ENCODE data around the gene CENPE.

The CENPE gene

DNA sequence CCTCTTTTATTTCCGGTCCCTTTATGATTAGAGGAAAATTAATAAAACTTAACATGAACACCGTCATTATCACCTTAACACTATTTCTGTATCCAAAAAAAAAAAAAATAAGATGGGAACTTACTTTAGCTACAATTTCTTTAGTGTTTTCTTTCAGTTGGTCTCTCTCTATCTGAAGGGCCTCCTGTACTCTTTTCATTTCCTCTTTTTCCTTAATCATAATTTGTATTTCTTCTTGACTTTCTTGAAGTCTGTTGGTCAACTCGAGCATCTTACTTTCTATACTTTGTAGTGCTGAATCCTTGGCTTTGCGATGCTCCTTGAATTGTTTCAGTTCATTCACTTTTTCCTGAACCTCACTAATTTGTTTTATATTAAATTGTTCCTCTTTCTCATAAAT, 53.2 kb downstream of the CENPE start:
- H3K79me1 ChIP-seq (ENCODE audit: low read depth, low read length), result no peaks in the 10 kb centered on the region
- no peak overlapping the region for H3K18ac ChIP-seq (ENCODE audit: low read length)
- peaks cover 10 to 98% of the 10 kb centered on the region in 2 donors for H3K36me3 ChIP-seq (replicated peaks in 1 of 2; ENCODE audit: control insufficient read depth in 2 of 2, insufficient read depth in 2 of 2, low read length in 2 of 2)
- no peak overlapping the region for H4K8ac ChIP-seq (ENCODE audit: low read depth, low read length)
- no peak for DNase-seq (ENCODE audit: low spot score)
- no peak overlapping the region for H3K27ac ChIP-seq (replicated peaks; ENCODE audit: low read length)
- no peaks in the 10 kb centered on the region for H3K27me3 ChIP-seq (ENCODE audit: control insufficient read depth in 3 of 3, insufficient read depth in 3 of 3, low read depth in 1 of 3, low read length in 3 of 3)
- no peak overlapping the region for H2BK120ac ChIP-seq (ENCODE audit: low read depth, low read length)
- no peak overlapping the region for H2BK15ac ChIP-seq (ENCODE audit: low read length)
- H3K4me3 ChIP-seq (ENCODE audit: low read length in 2 of 2), result no peak overlapping the region
- H3K4me1 ChIP-seq (ENCODE audit: control insufficient read depth in 2 of 2, insufficient read depth in 1 of 2, low read depth in 1 of 2, low read length in 2 of 2), result no peaks in the 10 kb centered on the region
- H3K4me2 ChIP-seq (ENCODE audit: insufficient read depth, low read length, poor library complexity, severe bottlenecking), result no peak overlapping the region
- H3K9ac ChIP-seq (ENCODE audit: low read depth, low read length, poor library complexity), result no peak overlapping the region
- no peak overlapping the region for H2AFZ ChIP-seq (ENCODE audit: low read length)
- H4K91ac ChIP-seq (ENCODE audit: low read depth, low read length, poor library complexity), result no peak overlapping the region
- no peak overlapping the region for H2BK5ac ChIP-seq (ENCODE audit: low read length)
- H2AK5ac ChIP-seq (ENCODE audit: low read depth, low read length), result no peak overlapping the region
- no peak overlapping the region for H3K14ac ChIP-seq (ENCODE audit: low read length)
- no peak overlapping the region for H3K4ac ChIP-seq (ENCODE audit: low read length)
- no CpG with 5 or more reads among the region's 4 CpGs for WGBS, 2 donors (ENCODE audit: extremely low coverage in 2 of 2, insufficient read length in 2 of 2, insufficient replicate concordance in 1 of 2)
- no peak overlapping the region for H2BK12ac ChIP-seq (ENCODE audit: low read length)
- H3K23ac ChIP-seq (ENCODE audit: low read depth, low read length, poor library complexity), result no peak overlapping the region
- no peaks in the 10 kb centered on the region for H3K9me3 ChIP-seq (replicated peaks in 1 of 2; ENCODE audit: control insufficient read depth in 2 of 2, insufficient read depth in 1 of 2, low read depth in 1 of 2, low read length in 2 of 2)

GRCh38 chr4:103137446-103137827, 60.7 kb downstream of the CENPE start:
- no peak overlapping the region for H3K18ac ChIP-seq (ENCODE audit: low read length)
- no peaks in the 10 kb centered on the region for H3K27me3 ChIP-seq (ENCODE audit: control insufficient read depth in 3 of 3, insufficient read depth in 3 of 3, low read depth in 1 of 3, low read length in 3 of 3)
- no peak for DNase-seq (ENCODE audit: low spot score)
- H3K4me3 ChIP-seq (ENCODE audit: low read length in 2 of 2), result no peak overlapping the region
- H3K36me3 ChIP-seq (replicated peaks in 1 of 2; ENCODE audit: control insufficient read depth in 2 of 2, insufficient read depth in 2 of 2, low read length in 2 of 2), result peaks cover 17 to 98% of the 10 kb centered on the region in 2 donors
- H4K91ac ChIP-seq (ENCODE audit: low read depth, low read length, poor library complexity), result no peak overlapping the region
- H4K8ac ChIP-seq (ENCODE audit: low read depth, low read length), result no peak overlapping the region
- H3K27ac ChIP-seq (replicated peaks; ENCODE audit: low read length), result no peak overlapping the region
- no peak overlapping the region for H2AK5ac ChIP-seq (ENCODE audit: low read depth, low read length)
- no peak overlapping the region for H3K14ac ChIP-seq (ENCODE audit: low read length)
- H2BK12ac ChIP-seq (ENCODE audit: low read length), result no peak overlapping the region
- H3K9me3 ChIP-seq (replicated peaks in 1 of 2; ENCODE audit: control insufficient read depth in 2 of 2, insufficient read depth in 1 of 2, low read depth in 1 of 2, low read length in 2 of 2), result no peaks in the 10 kb centered on the region
- no CpG with 5 or more reads among the region's 1 CpG for WGBS, 2 donors (ENCODE audit: extremely low coverage in 2 of 2, insufficient read length in 2 of 2, insufficient replicate concordance in 1 of 2)
- no peaks in the 10 kb centered on the region for H3K79me1 ChIP-seq (ENCODE audit: low read depth, low read length)
- no peak overlapping the region for H3K4me2 ChIP-seq (ENCODE audit: insufficient read depth, low read length, poor library complexity, severe bottlenecking)
- H2AFZ ChIP-seq (ENCODE audit: low read length), result no peak overlapping the region
- H2BK120ac ChIP-seq (ENCODE audit: low read depth, low read length), result no peak overlapping the region
- H3K4me1 ChIP-seq (ENCODE audit: control insufficient read depth in 2 of 2, insufficient read depth in 1 of 2, low read depth in 1 of 2, low read length in 2 of 2), result no peaks in the 10 kb centered on the region
- no peak overlapping the region for H3K9ac ChIP-seq (ENCODE audit: low read depth, low read length, poor library complexity)
- no peak overlapping the region for H2BK5ac ChIP-seq (ENCODE audit: low read length)
- H3K23ac ChIP-seq (ENCODE audit: low read depth, low read length, poor library complexity), result no peak overlapping the region
- H2BK15ac ChIP-seq (ENCODE audit: low read length), result no peak overlapping the region
- H3K4ac ChIP-seq (ENCODE audit: low read length), result no peak overlapping the region

GRCh38 chr4:103136671-103137445, 61.3 kb downstream of the CENPE start:
- no peaks in the 10 kb centered on the region for H3K79me1 ChIP-seq (ENCODE audit: low read depth, low read length)
- no peak overlapping the region for H3K27ac ChIP-seq (replicated peaks; ENCODE audit: low read length)
- peaks cover 16 to 98% of the 10 kb centered on the region in 2 donors for H3K36me3 ChIP-seq (replicated peaks in 1 of 2; ENCODE audit: control insufficient read depth in 2 of 2, insufficient read depth in 2 of 2, low read length in 2 of 2)
- H3K14ac ChIP-seq (ENCODE audit: low read length), result no peak overlapping the region
- H3K4me2 ChIP-seq (ENCODE audit: insufficient read depth, low read length, poor library complexity, severe bottlenecking), result no peak overlapping the region
- no CpG with 5 or more reads among the region's 1 CpG for WGBS, 2 donors (ENCODE audit: extremely low coverage in 2 of 2, insufficient read length in 2 of 2, insufficient replicate concordance in 1 of 2)
- no peak overlapping the region for H2BK5ac ChIP-seq (ENCODE audit: low read length)
- H2BK15ac ChIP-seq (ENCODE audit: low read length), result no peak overlapping the region
- no peak overlapping the region for H3K4ac ChIP-seq (ENCODE audit: low read length)
- H3K4me1 ChIP-seq (ENCODE audit: control insufficient read depth in 2 of 2, insufficient read depth in 1 of 2, low read depth in 1 of 2, low read length in 2 of 2), result no peaks in the 10 kb centered on the region
- no peak overlapping the region for H2AFZ ChIP-seq (ENCODE audit: low read length)
- H3K23ac ChIP-seq (ENCODE audit: low read depth, low read length, poor library complexity), result no peak overlapping the region
- H3K4me3 ChIP-seq (ENCODE audit: low read length in 2 of 2), result no peak overlapping the region
- no peak overlapping the region for H3K9ac ChIP-seq (ENCODE audit: low read depth, low read length, poor library complexity)
- H4K8ac ChIP-seq (ENCODE audit: low read depth, low read length), result no peak overlapping the region
- no peak overlapping the region for H2BK120ac ChIP-seq (ENCODE audit: low read depth, low read length)
- peaks cover 0 to 2% of the 10 kb centered on the region in 2 donors for H3K9me3 ChIP-seq (replicated peaks in 1 of 2; ENCODE audit: control insufficient read depth in 2 of 2, insufficient read depth in 1 of 2, low read depth in 1 of 2, low read length in 2 of 2)
- H3K18ac ChIP-seq (ENCODE audit: low read length), result no peak overlapping the region
- no peak for DNase-seq (ENCODE audit: low spot score)
- no peak overlapping the region for H2BK12ac ChIP-seq (ENCODE audit: low read length)
- no peaks in the 10 kb centered on the region for H3K27me3 ChIP-seq (ENCODE audit: control insufficient read depth in 3 of 3, insufficient read depth in 3 of 3, low read depth in 1 of 3, low read length in 3 of 3)
- no peak overlapping the region for H2AK5ac ChIP-seq (ENCODE audit: low read depth, low read length)
- no peak overlapping the region for H4K91ac ChIP-seq (ENCODE audit: low read depth, low read length, poor library complexity)

- Histone ChIP-seq H3K4me1 (ENCODE audit: control insufficient read depth in 2 of 2, insufficient read depth in 1 of 2, low read depth in 1 of 2, low read length in 2 of 2) (no peaks in the 10 kb centered on the region), H3K9me3 (replicated peaks in 1 of 2; ENCODE audit: control insufficient read depth in 2 of 2, insufficient read depth in 1 of 2, low read depth in 1 of 2, low read length in 2 of 2) (peaks cover 0 to 35% of the 10 kb centered on the region in 2 donors), H2BK15ac (ENCODE audit: low read length) (no peak overlapping the region), H3K36me3 (replicated peaks in 1 of 2; ENCODE audit: control insufficient read depth in 2 of 2, insufficient read depth in 2 of 2, low read length in 2 of 2) (peaks cover 7 to 98% of the 10 kb centered on the region in 2 donors), H3K4me3 (ENCODE audit: low read length in 2 of 2) (no peak overlapping the region), H4K8ac (ENCODE audit: low read depth, low read length) (no peak overlapping the region), H3K9ac (ENCODE audit: low read depth, low read length, poor library complexity) (no peak overlapping the region), H3K14ac (ENCODE audit: low read length) (no peak overlapping the region), H2BK5ac (ENCODE audit: low read length) (no peak overlapping the region), H2BK12ac (ENCODE audit: low read length) (no peak overlapping the region), H3K27ac (replicated peaks; ENCODE audit: low read length) (no peak overlapping the region), H3K23ac (ENCODE audit: low read depth, low read length, poor library complexity) (no peak overlapping the region), H3K79me1 (ENCODE audit: low read depth, low read length) (no peaks in the 10 kb centered on the region), H3K18ac (ENCODE audit: low read length) (no peak overlapping the region), H2AK5ac (ENCODE audit: low read depth, low read length) (no peak overlapping the region), H3K4ac (ENCODE audit: low read length) (no peak overlapping the region), H2AFZ (ENCODE audit: low read length) (no peak overlapping the region), H4K91ac (ENCODE audit: low read depth, low read length, poor library complexity) (no peak overlapping the region), H3K4me2 (ENCODE audit: insufficient read depth, low read length, poor library complexity, severe bottlenecking) (no peak overlapping the region), H3K27me3 (ENCODE audit: control insufficient read depth in 3 of 3, insufficient read depth in 3 of 3, low read depth in 1 of 3, low read length in 3 of 3) (no peaks in the 10 kb centered on the region), H2BK120ac (ENCODE audit: low read depth, low read length) (no peak overlapping the region)
- no CpG with 5 or more reads among the region's 8 CpGs for WGBS, 2 donors (ENCODE audit: extremely low coverage in 2 of 2, insufficient read length in 2 of 2, insufficient replicate concordance in 1 of 2)
- no peak for DNase-seq (ENCODE audit: low spot score)
These were observed 69.0 kb downstream of the CENPE start for GRCh38 chr4:103129174-103129573.
